ENCODE data around the gene COLEC11. TPM values are rescaled to one million over a fixed set of nuclear protein-coding genes. Genes with fewer than 3 reads are reported as not detected.

The COLEC11 gene
- total and polyA plus RNA-seq, 9 of the 15 experiments (the other 6 are each of a cell fraction or from before 2014, with no cell fraction given): 0.32 to 4.3 (median 1.8) TPM

- peaks cover 59 to 85% of the 10 kb centered on the region in 2 experiments for H3K27me3 ChIP-seq (ENCODE audit: control insufficient read depth in 2 of 2, insufficient read depth in 2 of 2, low read length in 2 of 2)
- CTCF ChIA-PET (ENCODE audit: low intra/inter-chr PET ratio): no interaction called here
- no peaks in the 10 kb centered on the region for H3K9me1 ChIP-seq (ENCODE audit: control insufficient read depth, insufficient read depth, low read length)
- in situ Hi-C loops (cut with MboI) (no loop called here), intact Hi-C loops (cut with micrococcal nuclease) (no loop called here)
- peaks cover 0 to 35% of the 10 kb centered on the region in 2 experiments; a peak in 2 of 5 replicates for H3K4me1 ChIP-seq (replicated peaks in 1 of 2; ENCODE audit: control insufficient read depth in 2 of 2, insufficient read depth in 2 of 2, low read length in 2 of 2)
- H2AFZ ChIP-seq (ENCODE audit: low read depth, low read length): no peak overlapping the region
- no peak overlapping the region for H3K4me2 ChIP-seq (ENCODE audit: insufficient read depth, low read length)
- no peak overlapping the region for H3K9ac ChIP-seq (ENCODE audit: insufficient read depth in 1 of 2, low read depth in 2 of 2, low read length in 2 of 2)
- FAIRE-seq (no peak), ATAC-seq (no peak), DNase-seq (ENCODE audit: extremely low read depth in 1 of 4, low spot score in 3 of 4) (no peak)
- no peak overlapping the region for H3K27ac ChIP-seq (ENCODE audit: extremely low read depth, low read depth, low read length)
- no peak for TF ChIP-seq ZNF511 (CRISPR knock-in tag; IDR thresholded peaks at IDR 0.05)
- TF ChIP-seq STAT6 (CRISPR knock-in tag; IDR thresholded peaks at IDR 0.05): no peak
- TF ChIP-seq NR1H2 (CRISPR knock-in tag; IDR thresholded peaks at IDR 0.05): no peak
- TF ChIP-seq MECOM (CRISPR knock-in tag; IDR thresholded peaks at IDR 0.05): no peak
- no peak for TF ChIP-seq ZNF445 (CRISPR knock-in tag; IDR thresholded peaks at IDR 0.05; ENCODE audit: low read depth)
- no peak for TF ChIP-seq ZNF263 (CRISPR knock-in tag; IDR thresholded peaks at IDR 0.05; ENCODE audit: borderline replicate concordance)
- no peak for TF ChIP-seq FOXP4 (CRISPR knock-in tag; IDR thresholded peaks at IDR 0.05; ENCODE audit: borderline replicate concordance)
- TF ChIP-seq PTBP1 (IDR thresholded peaks at IDR 0.05; ENCODE audit: low read depth, low read length): no peak
- no peak for TF ChIP-seq NR0B1 (IDR thresholded peaks at IDR 0.05; ENCODE audit: partially characterized antibody)
- no peak for TF ChIP-seq SNRNP70 (optimal IDR thresholded peaks at IDR 0.05; ENCODE audit: low read depth, low read length)
- H3K4me3 ChIP-seq: no peak overlapping the region
- peaks cover 12% of the 10 kb centered on the region; the same call in 1 of the 2 replicates for H4K20me1 ChIP-seq (replicated peaks; ENCODE audit: control insufficient read depth, insufficient read depth, low read length)
- H3K79me2 ChIP-seq (ENCODE audit: control insufficient read depth, insufficient read depth, low read length): no peaks in the 10 kb centered on the region
- 0 out of 2 replicates have a peak, but pooled peaks cover 2% of the 10 kb centered on the region for H3K9me3 ChIP-seq (replicated peaks; ENCODE audit: control insufficient read depth, insufficient read depth, low read depth, low read length)
- POLR2A ChIA-PET: no interaction called here
- no peaks in the 10 kb centered on the region for H3K36me3 ChIP-seq (ENCODE audit: control insufficient read depth, insufficient read depth, low read length)
- BruUV-seq (replicated peaks): no TSS peak
- 7% methylated on average over 6 of the region's 8 CpGs for WGBS (ENCODE audit: insufficient coverage, low coverage, missing lambda C conversion rate)
Measured at GRCh38 chr2:3639653-3640052, 44.7 kb downstream of the COLEC11 start.
